ENCODE results near the gene CRADD.

DNA sequence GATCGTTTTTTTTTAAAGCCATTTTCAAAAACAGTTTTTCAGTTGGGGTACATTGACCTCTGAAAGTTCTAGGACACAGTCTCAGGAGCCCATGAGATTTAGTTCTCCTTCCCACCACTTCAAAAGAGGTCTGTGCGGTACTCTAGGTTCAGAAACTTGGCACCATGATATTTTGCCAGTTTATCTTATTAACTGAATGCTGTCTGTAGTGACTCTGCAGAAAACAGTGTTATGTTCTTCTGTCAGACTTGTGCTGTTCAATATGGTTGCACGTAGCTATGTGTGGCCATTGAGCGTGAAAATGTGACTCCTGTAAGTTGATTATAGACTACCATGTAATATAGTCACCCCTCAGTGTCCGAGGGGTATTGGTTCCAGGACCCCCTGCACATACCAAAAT, 35.9 kb downstream of the CRADD start:
- TF ChIP-seq, protein P1, sequence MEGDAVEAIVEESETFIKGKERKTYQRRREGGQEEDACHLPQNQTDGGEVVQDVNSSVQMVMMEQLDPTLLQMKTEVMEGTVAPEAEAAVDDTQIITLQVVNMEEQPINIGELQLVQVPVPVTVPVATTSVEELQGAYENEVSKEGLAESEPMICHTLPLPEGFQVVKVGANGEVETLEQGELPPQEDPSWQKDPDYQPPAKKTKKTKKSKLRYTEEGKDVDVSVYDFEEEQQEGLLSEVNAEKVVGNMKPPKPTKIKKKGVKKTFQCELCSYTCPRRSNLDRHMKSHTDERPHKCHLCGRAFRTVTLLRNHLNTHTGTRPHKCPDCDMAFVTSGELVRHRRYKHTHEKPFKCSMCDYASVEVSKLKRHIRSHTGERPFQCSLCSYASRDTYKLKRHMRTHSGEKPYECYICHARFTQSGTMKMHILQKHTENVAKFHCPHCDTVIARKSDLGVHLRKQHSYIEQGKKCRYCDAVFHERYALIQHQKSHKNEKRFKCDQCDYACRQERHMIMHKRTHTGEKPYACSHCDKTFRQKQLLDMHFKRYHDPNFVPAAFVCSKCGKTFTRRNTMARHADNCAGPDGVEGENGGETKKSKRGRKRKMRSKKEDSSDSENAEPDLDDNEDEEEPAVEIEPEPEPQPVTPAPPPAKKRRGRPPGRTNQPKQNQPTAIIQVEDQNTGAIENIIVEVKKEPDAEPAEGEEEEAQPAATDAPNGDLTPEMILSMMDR (IDR thresholded peaks at IDR 0.05): no peak
- TF ChIP-seq POLR2A (IDR thresholded peaks at IDR 0.05): no peak
- no peak for TF ChIP-seq POLR2AphosphoS5 (IDR thresholded peaks at IDR 0.05)
- TF ChIP-seq EP300 (IDR thresholded peaks at IDR 0.05): no peak

Measured in suprapubic skin (tissue), 4 donors.